SH-SY5Y (cell line): Measurements from ENCODE around the gene KCND1.

Source experiments
- GATA2 ChIP-seq: IDR thresholded peaks from 2 replicates; pipeline ENCODE4 v1.6.1; 2011; ENCODE audit warnings: mild to moderate bottlenecking, low read depth, low read length
- GATA3 ChIP-seq: IDR thresholded peaks from 2 replicates; pipeline ENCODE4 v1.6.1; 2011; ENCODE audit warnings: low read depth, mild to moderate bottlenecking, low read length, moderate library complexity

DNA sequence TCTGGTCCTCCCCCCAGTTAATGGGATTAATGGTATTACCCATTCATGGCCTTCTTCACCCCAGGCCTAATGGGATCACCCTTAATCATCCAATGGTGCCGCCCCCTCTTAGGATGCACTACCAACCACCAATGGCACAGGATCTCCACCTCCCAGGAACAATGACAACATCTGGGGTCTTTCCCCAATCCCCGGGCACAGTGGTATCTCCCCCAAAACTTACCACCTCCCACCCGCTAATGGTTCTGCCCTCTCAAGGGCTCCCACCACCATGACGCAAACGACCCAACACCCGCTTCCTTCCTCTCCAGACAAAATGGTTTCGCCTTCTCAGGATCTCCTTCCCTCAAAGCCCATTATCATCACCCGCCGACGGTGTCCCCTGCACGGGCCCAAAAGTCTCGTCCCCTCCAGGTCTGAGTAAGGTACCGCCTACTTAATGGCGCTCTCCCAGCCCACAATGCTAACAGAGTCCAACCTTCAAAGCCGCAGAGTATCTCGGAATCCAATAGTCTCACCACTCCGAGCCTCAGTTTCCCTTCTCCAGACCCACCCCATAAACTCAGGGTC lies 30.0 kb upstream of the KCND1 start:
- TF ChIP-seq GATA3: no peak
- TF ChIP-seq GATA2: no peak
